Naive thymus-derived CD4-positive, alpha-beta T cell (primary cell): ENCODE measurements around the gene SLC39A6. TPM values are rescaled to one million over a fixed set of nuclear protein-coding genes. Genes with fewer than 3 reads are reported as not detected.
"Not testable (repeated sequence)": the region's sequence is repeated elsewhere in the genome, so short reads cannot be mapped to it uniquely, and the experiment has no call there.

ENCODE experiments used
- ATAC-seq: fragments of 150-1000 bp; cut with Tn5 transposase; 2 replicates; pipeline ENCODE4 v1.10.0; 2021; ENCODE audit warnings: mild to moderate bottlenecking, moderate library complexity
- CTCF ChIA-PET: fragments of 350-600 bp; sonication (Branson Sonifier 250); formaldehyde crosslinking; loops from one replicate; lab custom pipeline; 2021; ENCODE audit warnings: antibody characterized with exemption; lab: Charles Lee
- POLR2A ChIA-PET: fragments of 350-600 bp; sonication (Branson Sonifier 250); formaldehyde crosslinking; loops from one replicate; lab custom pipeline; 2021; ENCODE audit warnings: antibody characterized with exemption, inconsistent platforms; lab: Charles Lee
- DNase-seq, 9 donors: peaks; one replicate each; pipeline versions ENCODE4 v3.0.0 to v3.0.0-alpha.2; 2020 to 2022; ENCODE audit warnings: mixed read lengths in 1 of 9
- H3K27ac ChIP-seq: one replicate; pipeline ENCODE4 v1.7.0; 2013; ENCODE audit warnings: mild to moderate bottlenecking, low read depth, low read length, moderate library complexity
- H3K27me3 ChIP-seq, 2 donors: one replicate each; pipeline ENCODE4 v1.7.0; 2013; ENCODE audit warnings: low read length in 2 of 2, mild to moderate bottlenecking in 2 of 2, moderate library complexity in 2 of 2; ENCODE audit not compliant: control insufficient read depth in 2 of 2, insufficient read depth in 2 of 2
- H3K36me3 ChIP-seq, 3 experiments: 1 replicate in 2 of 3; 2 replicates in 1 of 3; pipeline ENCODE4 v1.7.0; 2013; ENCODE audit warnings: low read length in 3 of 3, mild to moderate bottlenecking in 3 of 3, moderate library complexity in 1 of 3; ENCODE audit not compliant: insufficient read depth in 3 of 3, control insufficient read depth in 2 of 3
- H3K4me1 ChIP-seq, 2 donors: one replicate each; pipeline ENCODE4 v1.7.0; 2013; ENCODE audit warnings: low read length in 2 of 2, mild to moderate bottlenecking in 2 of 2, moderate library complexity in 1 of 2; ENCODE audit not compliant: control insufficient read depth in 2 of 2, insufficient read depth in 2 of 2
- H3K4me3 ChIP-seq: 2 replicates; pipeline ENCODE4 v1.7.0; 2013; ENCODE audit warnings: mild to moderate bottlenecking, low read length
- H3K9me3 ChIP-seq, 3 experiments: 1 replicate in 2 of 3; 2 replicates in 1 of 3; pipeline ENCODE4 v1.7.0; 2013; ENCODE audit warnings: low read length in 3 of 3; ENCODE audit not compliant: control insufficient read depth in 2 of 3
- H3K27ac Mint-ChIP-seq, 9 donors: one replicate each; pipeline ENCODE4 v1.8.0; 2020 to 2022; ENCODE audit warnings: mixed read lengths in 9 of 9, mild to moderate bottlenecking in 8 of 9, moderate library complexity in 5 of 9, inconsistent platforms in 2 of 9
- H3K27me3 Mint-ChIP-seq, 5 donors: one replicate each; pipeline ENCODE4 v1.8.0; 2021 to 2022; ENCODE audit warnings: mixed read lengths in 5 of 5, mild to moderate bottlenecking in 1 of 5
- H3K36me3 Mint-ChIP-seq, 5 donors: one replicate each; pipeline ENCODE4 v1.8.0; 2020 to 2022; ENCODE audit warnings: mixed read lengths in 5 of 5, mild to moderate bottlenecking in 3 of 5, inconsistent platforms in 1 of 5
- H3K4me1 Mint-ChIP-seq, 7 donors: one replicate each; pipeline ENCODE4 v1.8.0; 2020 to 2022; ENCODE audit warnings: mixed read lengths in 7 of 7, mild to moderate bottlenecking in 3 of 7, inconsistent platforms in 1 of 7
- H3K4me3 Mint-ChIP-seq, 10 donors: one replicate each; pipeline ENCODE4 v1.8.0; 2020 to 2022; ENCODE audit warnings: mild to moderate bottlenecking in 10 of 10, mixed read lengths in 10 of 10, moderate library complexity in 6 of 10, inconsistent platforms in 2 of 10
- H3K9me3 Mint-ChIP-seq, 11 donors: one replicate each; pipeline ENCODE4 v1.8.0; 2020 to 2022; ENCODE audit warnings: mixed read lengths in 11 of 11, mild to moderate bottlenecking in 4 of 11, inconsistent platforms in 1 of 11, moderate library complexity in 1 of 11
- intact Hi-C, 2 donors: fragments of 100-400 bp; cut with micrococcal nuclease; formaldehyde crosslinking; loops; one replicate each; pipeline ENCODE4 v1.15.1; 2023
- polyA plus RNA-seq, 2 donors: library from polyadenylated mRNA; unstranded; fragments of 300-500 nt; fragmentation: Illumina TruSeq; gene quantifications; one replicate each; pipeline ENCODE4 v1.2.3, GENCODE V29; 2021
- total RNA-seq, 6 experiments: library from RNA in 5 of 6; stranded (reverse) in 5 of 6; gene quantifications; 1 replicate in 5 of 6; 2 replicates in 1 of 6; pipeline ENCODE4 v1.2.3 and lab custom pipeline; 2021 to 2026

Gene SLC39A6
- total and polyA plus RNA-seq, 7 experiments from 2014 or later = 12.1 to 27.8 (median 17.5) TPM

- CTCF ChIA-PET = interaction anchor here (0.6 kb wide), 1 partner anchor 535 kb away, joined by 3 read pairs; no protein-coding TSS in a partner anchor
Measured at GRCh38 chr18:36088256-36088655, 40.9 kb downstream of the SLC39A6 start.

GRCh38 chr18:36086186-36086585 is 43.0 kb downstream of the SLC39A6 start:
- H3K27me3 Mint-ChIP-seq = peaks cover 0 to 3% (median 0%) of the 10 kb centered on the region in 5 donors
- Histone ChIP-seq H3K27ac (no peak overlapping the region), H3K9me3 (no peaks in the 10 kb centered on the region), H3K4me3 (no peak overlapping the region), H3K4me1 (no peaks in the 10 kb centered on the region), H3K36me3 (no peaks in the 10 kb centered on the region), H3K27me3 (no peaks in the 10 kb centered on the region)
- peaks cover 0 to 5% (median under 1%) of the 10 kb centered on the region in 5 donors for H3K36me3 Mint-ChIP-seq
- H3K9me3 Mint-ChIP-seq = peaks cover 0 to 16% (median 4%) of the 10 kb centered on the region in 11 donors
- intact Hi-C loops = no loop called here
- H3K4me1 Mint-ChIP-seq = peaks cover 0 to 2% (median 0%) of the 10 kb centered on the region in 7 donors
- ChIA-PET CTCF (interaction anchor here (0.8 to 1.1 kb wide), 4 partner anchors 8 to 198 kb away, joined by 3 read pairs; no protein-coding TSS in a partner anchor), POLR2A (no interaction called here)
- H3K4me3 Mint-ChIP-seq = no peak overlapping the region
- ATAC-seq (no peak), DNase-seq (no peak)
- H3K27ac Mint-ChIP-seq = no peak overlapping the region

More at GRCh38 chr18:36088256-36088655, 40.9 kb downstream of the SLC39A6 start:
- Histone ChIP-seq H3K27me3 (no peaks in the 10 kb centered on the region), H3K4me1 (no peaks in the 10 kb centered on the region), H3K36me3 (no peaks in the 10 kb centered on the region), H3K4me3 (no peak overlapping the region), H3K9me3 (no peaks in the 10 kb centered on the region), H3K27ac (no peak overlapping the region)
- Mint-ChIP-seq H3K27me3 (peaks cover 0 to under 1% (median 0%) of the 10 kb centered on the region in 5 donors), H3K4me1 (peaks cover 0 to 11% (median 4%) of the 10 kb centered on the region in 7 donors), H3K4me3 (no peak overlapping the region), H3K36me3 (no peaks in the 10 kb centered on the region), H3K9me3 (no peaks in the 10 kb centered on the region), H3K27ac (no peak overlapping the region)
- DNase-seq = no peak
- ATAC-seq = no peak
- POLR2A ChIA-PET = no interaction called here
- intact Hi-C loops = no loop called here

- POLR2A ChIA-PET = no interaction called here
- peaks cover 0 to 7% (median 0%) of the 10 kb centered on the region in 5 donors for H3K27me3 Mint-ChIP-seq
Measured at GRCh38 chr18:36085195-36085594, 43.9 kb downstream of the SLC39A6 start.

GRCh38 chr18:36083729-36084128 is 45.4 kb downstream of the SLC39A6 start:
- H3K27ac Mint-ChIP-seq = no peak overlapping the region
- intact Hi-C loops = no loop called here
- no peak overlapping the region for H3K4me3 ChIP-seq
- ChIA-PET CTCF (no interaction called here), POLR2A (no interaction called here)
- H3K9me3 Mint-ChIP-seq = peaks cover 0 to 40% (median 20%) of the 10 kb centered on the region in 11 donors
- H3K4me3 Mint-ChIP-seq = no peak overlapping the region
- DNase-seq (no peak), ATAC-seq (no peak)
- peaks cover 0 to 2% (median 0%) of the 10 kb centered on the region in 7 donors for H3K4me1 Mint-ChIP-seq
- peaks cover 0 to 13% (median 4%) of the 10 kb centered on the region in 5 donors for H3K36me3 Mint-ChIP-seq
- H3K36me3 ChIP-seq = no peaks in the 10 kb centered on the region
- no peaks in the 10 kb centered on the region for H3K9me3 ChIP-seq
- no peaks in the 10 kb centered on the region for H3K27me3 ChIP-seq
- no peaks in the 10 kb centered on the region for H3K4me1 ChIP-seq
- peaks cover 0 to 7% (median 0%) of the 10 kb centered on the region in 5 donors for H3K27me3 Mint-ChIP-seq
- H3K27ac ChIP-seq = no peak overlapping the region

More at GRCh38 chr18:36085195-36085594, 43.9 kb downstream of the SLC39A6 start:
- Mint-ChIP-seq H3K27ac (no peak overlapping the region), H3K4me3 (no peak overlapping the region), H3K9me3 (peaks cover 0 to 26% (median 12%) of the 10 kb centered on the region in 11 donors), H3K4me1 (peaks cover 0 to 2% (median 0%) of the 10 kb centered on the region in 7 donors), H3K36me3 (peaks cover 0 to 12% (median 4%) of the 10 kb centered on the region in 5 donors)
- Histone ChIP-seq H3K36me3 (no peaks in the 10 kb centered on the region), H3K4me1 (no peaks in the 10 kb centered on the region), H3K4me3 (no peak overlapping the region), H3K27me3 (no peaks in the 10 kb centered on the region), H3K9me3 (no peaks in the 10 kb centered on the region), H3K27ac (no peak overlapping the region)
- intact Hi-C loops = no loop called here
- no peak for DNase-seq
- ATAC-seq = no peak
- CTCF ChIA-PET = interaction anchor here (1.1 kb wide), 1 partner anchor 199 kb away, joined by 3 read pairs; no protein-coding TSS in a partner anchor

- H3K27me3 ChIP-seq, H3K27ac ChIP-seq, H3K4me3 Mint-ChIP-seq, CTCF ChIA-PET, H3K27me3 Mint-ChIP-seq, H3K4me1 Mint-ChIP-seq, H3K36me3 ChIP-seq, H3K4me1 ChIP-seq, H3K4me3 ChIP-seq, DNase-seq, H3K27ac Mint-ChIP-seq, ATAC-seq, intact Hi-C loops, POLR2A ChIA-PET, H3K9me3 ChIP-seq: not testable (repeated sequence)
- Mint-ChIP-seq H3K36me3 (peaks cover 0 to 15% (median 4%) of the 10 kb centered on the region in 5 donors), H3K9me3 (peaks cover 0 to 42% (median 20%) of the 10 kb centered on the region in 11 donors)
Measured at GRCh38 chr18:36081118-36081517, 48.0 kb downstream of the SLC39A6 start.

- H3K4me3 ChIP-seq = no peak overlapping the region
- ATAC-seq (no peak), DNase-seq (no peak)
- H3K36me3 ChIP-seq = no peaks in the 10 kb centered on the region
- peaks cover 0 to 2% (median 0%) of the 10 kb centered on the region in 7 donors for H3K4me1 Mint-ChIP-seq
- H3K36me3 Mint-ChIP-seq = peaks cover 0 to 15% (median 4%) of the 10 kb centered on the region in 5 donors
- no peaks in the 10 kb centered on the region for H3K27me3 ChIP-seq
- H3K9me3 ChIP-seq = no peaks in the 10 kb centered on the region
- H3K4me1 ChIP-seq = no peaks in the 10 kb centered on the region
- ChIA-PET CTCF (no interaction called here), POLR2A (no interaction called here)
- peaks cover 5 to 15% (median 11%) of the 10 kb centered on the region in 5 donors for H3K27me3 Mint-ChIP-seq
- peaks cover 0 to 42% (median 20%) of the 10 kb centered on the region in 11 donors for H3K9me3 Mint-ChIP-seq
- intact Hi-C loops = no loop called here
- H3K4me3 Mint-ChIP-seq = no peak overlapping the region
- H3K27ac Mint-ChIP-seq = peak overlapping the region in 1 of 9 donors; percentile 16
- no peak overlapping the region for H3K27ac ChIP-seq
Measured at GRCh38 chr18:36078751-36079529, 50.2 kb downstream of the SLC39A6 start.
